NCI-H187 treated with DMSO at 0.1 percent for 48 hours (cell line): ENCODE results near the gene SLC46A2.

Experiments
- DNase-seq: peaks from one replicate; lab custom pipeline; 2025; lab: John Stamatoyannopoulos, UW

Gene SLC46A2

DNA sequence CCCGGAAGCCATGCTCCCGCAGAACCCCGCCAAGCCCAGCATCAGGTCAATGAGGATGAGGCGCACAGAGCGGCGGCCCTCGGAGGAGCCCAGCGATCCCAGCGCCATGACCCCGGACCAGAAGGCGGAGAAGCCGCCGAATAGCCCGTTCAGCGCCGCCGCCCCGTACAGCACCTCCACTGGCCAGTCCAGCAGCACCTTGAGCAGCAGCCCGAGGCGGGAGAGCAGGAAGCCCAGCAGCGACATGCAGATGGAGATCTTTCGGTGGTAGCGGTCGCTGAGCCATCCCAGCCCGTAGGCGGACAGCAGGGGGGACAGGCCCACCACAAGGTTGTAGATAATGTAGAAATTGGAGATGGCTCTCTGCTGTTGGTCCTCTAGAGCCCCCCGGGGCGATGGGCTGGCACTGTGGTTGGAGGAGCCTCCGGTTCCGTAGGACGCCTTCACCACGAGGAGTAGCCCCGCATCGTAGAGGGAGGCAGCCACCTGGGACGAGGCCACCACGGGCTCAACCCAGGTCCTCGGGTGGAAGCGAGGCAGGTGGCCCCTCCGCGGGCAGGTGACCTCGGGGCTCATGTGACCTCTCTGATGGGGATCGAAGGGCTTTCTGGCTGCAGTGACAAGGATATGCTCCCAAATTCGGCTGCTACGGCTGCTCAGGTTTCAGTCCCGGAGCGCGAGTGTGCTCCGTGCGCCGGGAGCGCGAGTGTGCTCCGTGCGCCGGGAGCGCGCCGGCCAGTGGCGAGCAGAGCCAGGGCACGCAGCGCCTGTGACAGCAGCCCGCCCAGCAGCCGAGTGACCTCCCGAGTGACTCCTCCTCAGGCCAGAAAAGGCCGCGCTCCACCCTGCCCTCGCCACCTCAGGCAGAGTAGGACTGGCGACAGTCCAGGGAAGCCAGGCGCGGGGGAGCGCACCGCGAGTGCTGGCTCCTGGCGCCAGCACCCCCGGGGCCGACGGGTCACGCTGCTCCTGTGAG, at the start of gene SLC46A2:
Gene SLC46A2 (minus strand): TSS at position 771 of the 976 bp plus-strand sequence. CDS start 195 bp downstream, at position 576.
- no peak for DNase-seq

- no peak for DNase-seq
These were observed 48.7 kb upstream of the SLC46A2 start for GRCh38 chr9:112939418-112939817.

DNA sequence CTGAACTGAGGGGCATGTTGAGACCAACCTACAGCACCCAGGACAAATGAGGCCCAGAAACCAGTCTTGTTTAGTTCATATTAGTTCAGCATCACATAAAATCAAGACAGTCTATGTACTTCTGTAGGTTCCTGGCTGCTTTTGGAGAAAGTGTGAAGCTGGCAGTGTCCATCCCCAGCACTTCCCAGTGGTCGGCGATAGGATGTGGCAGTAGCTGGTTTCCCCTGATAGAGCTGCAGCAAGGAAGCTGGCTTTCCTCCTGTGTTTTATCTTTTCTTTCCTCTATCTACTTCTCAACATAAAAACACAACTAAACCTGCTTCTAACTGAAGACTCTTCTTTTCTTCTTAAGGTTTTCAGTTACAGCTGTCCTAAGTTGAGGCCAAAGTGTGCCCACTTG, 43.0 kb upstream of the SLC46A2 start:
- DNase-seq = no peak

- DNase-seq = no peak
These were observed 34.5 kb upstream of the SLC46A2 start for GRCh38 chr9:112925058-112925641.

DNA sequence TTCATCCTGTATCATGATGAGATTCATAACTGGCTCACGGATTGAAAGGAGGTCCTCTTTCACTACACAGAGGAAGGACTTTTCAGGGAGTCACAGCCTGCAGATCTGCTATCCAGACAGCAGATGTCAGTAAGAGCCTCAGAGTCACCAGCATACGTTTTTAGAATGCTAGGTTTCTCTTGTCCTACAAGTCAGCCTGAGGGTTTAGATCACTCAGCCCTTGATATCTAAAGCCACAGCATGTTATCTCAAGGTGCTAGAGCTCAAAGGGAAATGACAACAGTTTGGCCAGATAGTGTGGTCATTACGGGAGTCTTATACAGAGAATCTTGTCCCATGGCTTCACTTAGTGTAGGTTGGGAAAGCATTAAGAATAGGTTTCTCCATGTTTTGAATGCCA, 30.9 kb upstream of the SLC46A2 start:
- no peak for DNase-seq

- DNase-seq = no peak
These were observed 27.3 kb upstream of the SLC46A2 start for GRCh38 chr9:112917987-112918362.

- DNase-seq = no peak
These were observed 26.6 kb upstream of the SLC46A2 start for GRCh38 chr9:112917047-112917986.

DNA sequence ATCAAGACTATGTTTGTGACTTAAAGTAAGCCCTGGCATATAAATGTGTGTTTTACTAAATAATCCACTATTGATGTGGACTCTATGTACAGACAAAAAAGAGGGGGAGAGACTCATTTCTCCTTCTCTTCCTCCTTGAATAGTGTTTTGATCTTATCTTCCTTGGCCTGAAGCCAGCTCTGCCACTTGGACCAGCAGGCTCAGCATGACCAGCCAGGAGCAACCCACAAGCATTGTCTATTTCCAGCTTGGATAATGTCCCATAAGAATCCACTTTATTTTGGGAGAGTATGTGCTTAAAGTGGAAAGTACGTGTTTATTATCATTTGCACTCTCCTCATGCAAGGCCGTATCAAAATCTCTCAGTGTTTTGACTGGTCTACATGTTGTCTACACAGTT, 23.8 kb upstream of the SLC46A2 start:
- no peak for DNase-seq

DNA sequence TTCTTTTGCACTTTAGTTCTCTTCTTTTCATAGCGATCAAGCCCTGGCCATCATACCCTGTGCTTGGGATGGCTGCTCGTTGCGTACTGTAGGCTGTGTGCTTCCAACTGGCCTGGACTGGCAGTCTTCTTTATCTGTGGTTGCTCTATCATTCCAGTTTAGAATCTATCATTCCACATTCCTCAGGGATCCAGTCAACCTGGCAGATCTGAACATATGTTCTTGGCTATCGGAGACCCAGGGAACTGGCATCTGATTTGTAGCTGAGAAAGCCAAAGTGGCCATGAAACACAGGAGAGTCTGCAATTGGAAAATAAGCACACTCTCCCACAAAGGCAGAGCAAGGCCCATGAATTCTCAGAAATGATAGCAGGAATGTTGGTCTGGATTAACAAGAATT, 22.6 kb upstream of the SLC46A2 start:
- DNase-seq = no peak

- no peak for DNase-seq
These were observed 22.0 kb upstream of the SLC46A2 start for GRCh38 chr9:112912636-112913035.

- DNase-seq = no peak
These were observed 21.1 kb upstream of the SLC46A2 start for GRCh38 chr9:112911736-112912135.

- DNase-seq = no peak
These were observed 14.4 kb upstream of the SLC46A2 start for GRCh38 chr9:112905084-112905483.

- DNase-seq = no peak
These were observed 10.2 kb upstream of the SLC46A2 start for GRCh38 chr9:112900901-112901300.

- DNase-seq = no peak
These were observed 9.8 kb upstream of the SLC46A2 start for GRCh38 chr9:112900488-112900887.

GRCh38 chr9:112898872-112899311, 8.2 kb upstream of the SLC46A2 start:
- no peak for DNase-seq

- no peak for DNase-seq
These were observed 5.5 kb upstream of the SLC46A2 start for GRCh38 chr9:112896131-112896530.

DNA sequence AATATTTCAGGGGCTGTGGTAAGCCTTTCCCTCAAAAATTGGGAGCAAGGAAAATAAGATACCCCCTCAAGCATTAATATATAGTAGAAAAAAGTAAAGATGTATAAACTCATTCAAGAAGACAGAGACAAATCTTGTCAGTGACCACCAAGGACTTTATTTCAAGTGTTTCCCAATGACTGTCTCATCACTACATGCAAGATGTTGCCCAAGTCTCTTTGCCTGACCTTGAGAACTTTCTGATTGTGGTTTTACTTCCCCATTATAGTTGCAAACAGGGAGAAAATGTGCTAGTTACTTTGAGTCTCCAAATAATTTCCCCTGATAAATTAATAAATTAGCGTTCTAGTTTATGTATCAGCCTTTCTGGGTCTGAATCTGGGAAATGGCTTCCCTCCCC, 4.0 kb upstream of the SLC46A2 start:
- no peak for DNase-seq

- no peak for DNase-seq
These were observed 3.4 kb upstream of the SLC46A2 start for GRCh38 chr9:112894041-112894440.

- no peak for DNase-seq
These were observed 2.3 kb upstream of the SLC46A2 start for GRCh38 chr9:112892981-112893380.

DNA sequence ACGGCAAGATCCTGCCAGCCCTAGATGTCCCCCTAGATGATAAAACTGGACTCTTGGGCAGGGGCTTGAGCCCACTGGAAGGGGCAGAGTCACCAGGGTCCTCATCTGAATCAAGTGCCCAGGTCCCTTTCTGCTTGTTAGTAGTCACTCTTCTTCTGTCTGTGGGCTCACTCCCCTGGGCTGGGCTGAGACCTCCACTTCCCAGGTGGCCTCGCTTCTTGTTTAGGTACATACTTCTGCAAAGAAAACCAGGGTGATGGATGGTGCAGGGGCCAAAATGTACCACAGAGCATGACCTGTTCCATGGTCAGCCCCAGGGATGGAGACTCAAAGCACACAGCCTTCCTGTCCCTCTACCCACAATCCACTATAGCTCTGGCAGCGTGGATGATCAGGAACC, 845 bp upstream of the SLC46A2 start:
- DNase-seq = no peak

- no peak for DNase-seq
These were observed 3.3 kb downstream of the SLC46A2 start for GRCh38 chr9:112887381-112887780.

DNA sequence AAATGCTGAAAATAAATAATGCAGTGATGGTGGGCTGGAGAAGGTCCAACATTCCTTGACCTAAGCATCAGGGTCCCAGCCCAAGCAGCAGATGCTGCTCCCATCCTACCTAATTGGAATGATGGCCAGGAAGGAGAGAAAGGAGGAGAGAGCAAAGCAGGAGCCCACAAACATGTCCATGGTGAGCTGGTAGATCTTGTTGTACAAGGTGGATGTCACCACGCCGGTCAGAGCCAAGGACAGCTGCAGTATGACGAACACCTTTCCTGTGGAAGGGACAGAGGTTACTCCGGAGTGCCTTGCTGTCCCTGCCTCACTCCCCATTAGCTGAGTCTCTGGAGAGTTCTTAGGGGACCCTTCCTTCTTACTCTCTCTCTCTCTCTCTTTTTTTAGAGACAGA, 4.3 kb downstream of the SLC46A2 start:
- no peak for DNase-seq
